NCI-H2171 (cell line): Measurements from ENCODE around the gene GATAD2A.
"Not testable (repeated sequence)": the region's sequence is repeated elsewhere in the genome, so short reads cannot be mapped to it uniquely, and the experiment has no call there.

Source experiments
- DNase-seq: peaks from one replicate; lab custom pipeline; 2025; lab: John Stamatoyannopoulos, UW

GATAD2A gene

DNA sequence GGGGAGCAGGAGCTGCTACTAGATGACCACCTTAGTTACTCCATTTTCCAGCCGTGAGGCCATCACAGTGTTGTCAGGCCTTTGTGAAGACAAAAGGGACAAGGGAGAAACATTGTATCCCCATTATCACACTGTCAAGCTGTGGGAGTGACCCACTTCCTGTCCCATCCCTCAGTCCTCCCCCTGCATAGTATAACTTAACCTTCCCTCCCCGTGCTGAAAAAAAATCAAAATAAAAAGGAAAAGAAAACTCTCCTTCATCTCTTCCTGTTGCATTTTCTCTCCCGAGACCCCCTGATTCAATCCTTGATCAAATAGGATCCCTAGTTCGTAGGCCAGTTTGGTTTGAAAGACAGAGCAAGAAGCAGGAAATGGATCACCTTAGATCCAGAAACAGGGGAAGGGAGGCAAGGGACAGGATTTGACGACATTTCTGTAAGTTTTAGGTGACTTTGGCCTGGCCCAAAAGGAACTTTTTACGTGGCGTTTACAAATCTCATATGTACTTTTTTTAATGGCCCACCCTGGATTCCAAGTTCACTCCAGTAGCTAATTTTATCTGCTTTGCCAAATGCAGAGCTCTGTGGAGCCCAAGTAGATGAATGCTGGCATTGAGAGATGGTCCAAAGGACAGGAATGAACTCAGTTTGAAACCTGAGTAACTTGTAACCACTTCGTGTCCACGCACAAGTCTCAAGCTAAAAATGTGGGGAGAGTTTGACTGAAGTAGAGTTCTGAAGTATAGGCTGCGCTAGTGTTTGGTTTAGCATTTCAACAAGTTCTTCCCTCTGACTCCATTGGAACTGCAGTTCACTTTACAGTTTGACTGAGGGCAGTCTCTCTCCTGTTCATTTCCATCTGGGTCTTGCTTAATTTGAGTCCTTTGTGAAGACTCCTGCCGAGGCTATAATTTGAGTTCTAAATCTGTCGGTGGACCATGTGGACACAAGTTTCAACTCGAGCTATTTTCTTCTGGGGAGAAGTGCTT, 16.6 kb upstream of the GATAD2A start:
- DNase-seq, result no peak

DNA sequence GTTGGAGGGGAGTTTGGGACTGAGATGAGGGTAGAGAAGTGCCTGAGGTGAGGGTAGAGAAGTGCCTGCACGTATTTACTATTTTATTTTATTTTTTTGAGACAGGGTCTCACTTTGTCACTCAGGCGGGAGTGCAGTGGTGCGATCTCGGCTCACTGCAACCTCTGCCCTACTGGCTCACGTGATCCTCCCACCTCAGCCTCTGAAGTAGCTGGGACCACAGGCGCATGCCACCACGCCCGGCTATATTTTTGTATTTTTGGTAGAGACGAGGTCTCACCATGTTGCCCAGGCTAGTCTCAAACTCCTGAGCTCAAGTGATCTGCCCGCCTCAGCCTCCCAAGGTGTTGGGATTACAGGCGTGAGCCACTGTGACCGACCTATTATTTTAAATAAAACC, 15.8 kb upstream of the GATAD2A start:
- DNase-seq, result not testable (repeated sequence)

DNA sequence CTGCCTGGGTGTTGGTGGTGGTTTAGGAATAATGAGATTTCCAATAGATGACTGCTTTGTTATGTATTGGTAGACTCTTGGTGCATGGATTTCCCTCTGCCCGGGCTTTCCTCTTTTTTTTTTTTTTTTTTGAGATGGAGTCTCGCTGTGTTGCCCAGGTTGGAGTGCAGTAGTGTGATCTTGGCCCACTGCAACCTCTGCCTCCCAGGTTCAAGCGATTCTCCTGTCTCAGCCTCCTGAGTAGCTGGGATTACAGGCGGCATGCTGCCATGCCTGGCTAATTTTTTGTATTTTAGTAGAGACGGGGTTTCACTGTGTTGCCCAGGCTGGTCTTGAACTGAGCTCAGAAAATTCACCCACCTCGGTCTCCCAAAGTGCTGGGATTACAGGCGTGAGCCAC, 11.1 kb upstream of the GATAD2A start:
- not testable (repeated sequence) for DNase-seq

DNA sequence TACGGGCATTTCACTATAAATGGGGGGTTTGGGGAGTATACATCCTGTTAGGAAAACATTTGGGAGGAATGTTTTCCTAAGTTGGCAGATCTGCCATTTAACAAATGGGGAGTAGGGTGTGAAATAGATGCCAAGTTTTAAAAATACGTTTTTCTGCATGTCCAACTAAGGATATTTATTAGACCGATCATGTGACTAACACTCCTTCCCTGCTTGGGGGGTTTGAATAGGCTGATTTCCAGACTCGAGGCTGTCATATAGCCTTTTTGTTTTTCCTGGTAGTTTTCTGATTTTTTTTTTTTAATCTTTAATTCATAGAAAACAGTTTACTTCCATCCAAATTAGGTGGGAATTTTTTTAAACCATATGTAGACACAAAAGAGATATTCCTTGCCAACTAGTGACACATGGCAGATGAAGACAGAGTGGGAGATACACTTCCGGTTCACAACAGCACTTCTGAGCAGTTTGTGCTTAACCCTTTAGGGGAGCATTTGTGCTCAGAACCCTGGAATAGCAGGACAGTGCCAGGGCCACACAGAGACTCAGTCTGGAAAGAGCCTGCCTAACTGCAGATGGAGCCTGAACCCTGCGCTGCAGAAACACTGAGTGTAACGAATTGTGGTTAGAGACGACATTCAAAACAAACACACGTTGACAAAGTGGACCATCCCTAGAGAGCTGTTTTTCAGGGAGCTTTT, 5.6 kb upstream of the GATAD2A start:
- peak; percentile 6 for DNase-seq

DNA sequence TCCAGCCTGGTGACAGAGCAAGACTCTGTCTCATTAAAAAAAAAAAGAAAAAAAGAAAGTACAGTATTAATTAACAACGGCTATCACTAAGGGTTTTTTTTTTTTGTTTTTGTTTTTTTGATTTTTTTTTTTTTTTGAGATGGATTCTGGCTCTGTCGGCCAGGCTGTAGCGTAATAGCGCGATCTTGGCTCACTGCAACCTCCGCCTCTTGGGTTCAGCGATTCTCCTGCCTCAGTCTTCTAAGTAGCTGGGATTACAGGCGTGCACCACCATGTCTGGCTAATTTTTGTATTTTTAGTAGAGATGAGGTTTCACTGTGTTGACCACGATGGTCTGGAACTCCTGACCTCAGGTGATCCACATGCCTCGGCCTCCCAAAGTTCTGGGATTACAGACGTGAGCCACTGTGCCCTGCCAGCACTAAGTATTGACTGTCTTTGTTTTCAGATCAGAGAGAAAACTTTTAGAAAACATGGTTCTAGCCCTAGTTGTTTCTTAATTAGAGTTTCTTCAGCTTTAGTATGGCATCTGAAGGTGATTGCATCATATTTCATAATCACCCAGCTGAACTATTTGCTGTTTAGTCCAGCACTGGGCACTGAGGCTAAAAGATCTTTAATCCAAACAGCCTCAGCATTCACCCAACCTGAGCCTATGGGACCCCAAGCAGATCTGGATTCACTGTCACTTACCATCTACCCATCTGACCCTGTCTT, 2.7 kb upstream of the GATAD2A start:
- DNase-seq, result no peak

DNA sequence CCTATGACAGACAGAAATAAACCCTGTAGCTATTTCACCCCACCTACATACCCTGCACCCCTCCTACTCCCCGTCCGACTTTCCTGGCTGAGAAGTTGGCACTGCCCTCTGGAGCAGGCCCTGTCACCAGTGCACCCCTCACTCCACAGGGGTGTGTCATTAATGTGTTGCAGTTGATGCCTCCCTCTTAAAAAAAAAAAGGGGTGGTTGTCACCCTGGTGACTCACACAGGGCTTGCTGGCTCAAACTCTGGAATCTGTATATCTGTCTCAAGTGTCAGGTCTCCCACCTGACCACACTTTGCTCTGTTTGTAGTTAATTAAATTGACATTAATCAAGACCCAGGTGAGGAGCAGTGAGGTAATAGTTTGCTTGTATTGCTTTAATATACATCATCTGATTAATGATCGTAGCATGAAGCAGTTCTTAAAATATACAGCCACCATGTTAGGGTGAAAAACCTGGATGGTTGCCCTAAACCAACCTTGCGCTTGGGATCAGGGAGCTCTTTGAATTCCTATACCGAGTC, 2.0 kb upstream of the GATAD2A start:
- DNase-seq, result no peak

DNA sequence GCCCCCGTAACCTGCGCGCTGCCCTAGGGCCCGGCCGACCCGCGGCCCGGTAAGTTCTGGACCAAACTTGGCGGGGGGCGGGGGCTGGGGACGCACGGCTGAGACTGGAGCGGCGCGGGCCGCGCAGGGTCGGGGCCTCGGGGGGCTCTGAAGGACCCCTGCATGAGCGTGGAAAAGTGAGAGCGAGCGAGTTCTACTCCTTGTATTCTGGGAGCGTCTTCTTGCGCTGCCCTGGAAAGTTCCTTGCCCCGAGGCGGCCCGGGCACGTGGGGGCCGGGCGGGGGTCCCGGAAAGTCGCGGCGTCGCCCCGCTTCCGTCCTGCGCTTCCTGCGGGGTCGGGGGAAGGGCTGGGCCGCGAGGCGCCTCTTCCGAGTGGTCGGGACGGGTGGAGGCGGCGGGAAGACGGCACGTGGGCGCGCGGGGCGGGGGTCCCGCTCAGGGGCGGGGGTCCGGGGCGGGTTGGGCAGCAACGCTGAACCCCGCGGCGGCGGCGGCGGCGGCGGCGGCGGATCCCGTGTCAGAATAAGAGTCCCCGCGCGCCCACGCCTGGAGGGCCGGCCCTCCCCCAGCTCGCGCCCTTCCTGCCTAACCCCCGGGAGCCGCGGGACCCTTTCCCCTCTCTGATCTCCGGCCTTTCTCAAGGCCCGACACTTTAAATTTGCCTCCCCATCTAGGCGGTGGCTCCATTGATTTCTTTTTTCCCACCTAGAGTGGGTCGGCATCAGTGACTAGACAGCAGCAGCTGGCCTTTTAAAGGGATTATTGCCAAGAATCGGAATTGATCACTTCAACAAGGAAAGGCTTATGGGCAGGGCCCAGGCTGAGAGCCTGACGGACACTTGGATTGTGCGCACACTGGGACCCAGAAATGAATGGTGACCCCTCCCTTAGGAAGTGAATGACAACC, 749 bp downstream of the GATAD2A start:
- peak; percentile 37 for DNase-seq

DNA sequence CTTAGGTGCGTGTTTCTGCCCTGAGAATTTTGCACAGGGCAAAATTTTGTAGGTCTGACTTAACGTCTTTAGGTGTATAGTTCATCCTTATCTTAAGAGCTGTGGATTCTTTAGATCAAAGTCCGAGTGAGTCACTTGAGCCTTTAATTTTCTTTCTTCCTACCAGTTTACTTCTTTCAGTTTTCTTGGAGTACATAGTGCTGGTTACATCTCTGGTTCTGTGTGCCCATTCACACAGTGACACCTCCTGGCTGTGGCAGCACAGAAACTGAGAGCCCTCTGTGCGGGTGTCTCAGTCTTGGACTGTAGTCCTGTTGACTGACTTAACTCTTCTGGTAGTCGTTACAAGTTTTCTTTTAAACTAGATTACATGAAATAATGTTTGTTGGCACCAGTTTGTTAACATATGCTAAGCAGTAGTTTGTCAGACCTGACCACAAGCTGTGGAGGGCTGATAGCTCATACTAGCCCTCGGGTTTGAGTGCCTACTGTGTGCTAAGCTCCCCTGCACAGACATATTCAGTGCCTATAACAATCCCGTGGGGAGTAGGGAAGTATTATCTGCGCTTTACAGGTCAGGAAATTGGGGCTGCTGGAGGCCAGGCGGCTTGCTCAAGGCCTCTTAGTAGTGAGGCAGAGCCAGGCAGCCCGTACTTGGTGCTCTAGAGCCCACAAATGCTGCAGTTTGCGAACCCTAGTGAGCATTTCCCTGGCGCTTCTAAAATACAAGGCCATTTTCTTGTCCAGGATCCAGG, 1.6 kb downstream of the GATAD2A start:
- no peak for DNase-seq

DNA sequence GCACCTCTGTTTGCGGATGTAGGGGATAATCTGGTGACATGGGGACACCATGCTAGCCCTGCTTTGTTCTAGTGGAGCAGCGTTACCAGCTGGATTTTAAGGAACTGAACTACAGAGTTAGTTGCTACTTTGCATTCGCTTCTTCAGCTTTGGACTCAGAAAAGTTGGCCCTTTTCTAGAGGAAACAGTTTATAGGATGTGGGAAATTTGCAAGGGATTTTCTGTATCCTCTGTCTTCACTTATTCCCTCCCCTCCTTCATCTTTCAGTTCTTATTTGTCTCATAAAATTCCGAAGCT, 2.1 kb downstream of the GATAD2A start:
- DNase-seq, result no peak

DNA sequence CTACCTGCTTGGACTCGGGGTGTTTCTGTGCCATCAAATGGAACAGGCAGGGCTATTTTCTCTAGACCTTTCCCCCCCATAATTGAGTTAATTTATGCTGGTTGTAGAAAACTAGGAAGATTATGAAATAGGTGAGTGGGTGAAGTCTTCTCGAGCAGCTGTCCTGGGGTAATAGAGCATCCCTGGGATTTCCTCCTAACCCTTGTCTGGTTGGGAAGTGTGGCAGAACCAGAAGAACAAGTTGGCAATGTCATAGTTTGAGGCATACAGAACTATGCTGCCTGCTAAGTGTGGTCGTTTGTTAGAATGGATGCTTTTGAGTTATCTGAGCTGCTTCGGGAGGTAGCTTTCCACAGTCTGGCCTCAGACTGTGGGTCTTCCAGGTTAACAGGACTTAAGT, 3.7 kb downstream of the GATAD2A start:
- DNase-seq, result no peak

DNA sequence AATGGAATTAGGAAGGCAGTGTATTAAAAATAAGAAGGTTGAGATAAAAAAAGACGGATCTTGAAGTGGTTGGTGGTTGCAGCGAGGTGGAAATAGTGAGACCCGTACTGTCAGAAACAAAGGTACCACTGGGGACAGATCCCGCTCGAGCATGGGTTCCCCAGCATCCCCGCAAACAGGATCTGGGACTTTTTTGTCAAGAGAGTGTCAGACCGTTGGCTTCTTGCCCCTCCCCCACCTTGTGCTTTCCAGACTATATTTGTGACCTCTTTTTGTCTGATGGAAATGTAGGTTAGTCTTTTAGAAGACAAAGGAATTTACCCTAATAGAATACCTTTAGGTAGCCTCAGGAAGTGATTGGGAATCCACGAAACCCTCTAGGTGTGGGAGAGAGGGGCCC, 4.2 kb downstream of the GATAD2A start:
- DNase-seq, result no peak

DNA sequence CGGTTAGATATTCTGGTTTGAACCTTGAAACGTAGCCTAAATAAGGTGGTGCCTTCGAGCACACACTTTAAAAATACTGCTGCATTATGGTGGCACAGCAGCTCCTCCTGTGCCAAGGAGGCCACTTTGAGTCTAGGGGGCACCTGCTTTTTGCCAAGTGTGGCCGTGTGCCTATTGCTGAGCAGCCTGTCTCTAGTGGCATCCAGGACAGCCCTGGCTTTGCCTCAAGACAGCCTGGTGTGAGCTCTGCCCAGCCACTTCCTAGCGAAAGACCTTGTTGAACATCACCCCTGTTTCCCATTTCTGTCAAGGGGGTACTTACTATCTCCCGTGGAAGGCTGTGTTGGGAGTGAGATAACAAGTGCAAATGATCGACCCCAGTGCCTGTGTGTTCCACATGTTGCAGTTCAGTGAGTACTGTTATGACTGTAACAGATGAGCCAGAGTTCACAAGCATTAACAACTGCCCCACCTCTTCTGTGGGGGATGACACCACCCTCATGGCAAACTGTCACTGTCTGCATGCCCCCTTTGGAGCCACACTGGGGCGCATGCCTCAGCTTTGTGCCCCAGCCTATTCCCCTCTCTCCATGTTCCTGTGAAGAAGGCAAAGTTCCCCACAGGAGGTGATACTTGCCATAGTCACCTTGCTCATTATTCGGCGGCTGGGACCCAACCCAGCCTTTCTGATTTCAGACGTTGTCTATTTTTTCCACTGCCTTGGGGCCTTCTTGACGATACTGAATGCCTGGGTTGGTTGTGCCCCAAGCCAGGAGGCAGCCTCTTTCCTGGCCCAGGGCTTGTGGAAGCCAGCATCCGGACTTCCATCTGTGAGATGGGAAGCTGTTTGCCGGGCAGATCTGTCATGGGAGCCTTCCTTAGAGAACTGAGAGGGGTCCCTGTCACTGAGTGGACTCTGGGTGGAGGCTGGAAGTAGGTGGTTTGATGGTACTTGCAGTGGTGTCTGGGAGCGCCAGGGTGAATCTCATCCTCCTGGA, 5.4 kb downstream of the GATAD2A start:
- no peak for DNase-seq

DNA sequence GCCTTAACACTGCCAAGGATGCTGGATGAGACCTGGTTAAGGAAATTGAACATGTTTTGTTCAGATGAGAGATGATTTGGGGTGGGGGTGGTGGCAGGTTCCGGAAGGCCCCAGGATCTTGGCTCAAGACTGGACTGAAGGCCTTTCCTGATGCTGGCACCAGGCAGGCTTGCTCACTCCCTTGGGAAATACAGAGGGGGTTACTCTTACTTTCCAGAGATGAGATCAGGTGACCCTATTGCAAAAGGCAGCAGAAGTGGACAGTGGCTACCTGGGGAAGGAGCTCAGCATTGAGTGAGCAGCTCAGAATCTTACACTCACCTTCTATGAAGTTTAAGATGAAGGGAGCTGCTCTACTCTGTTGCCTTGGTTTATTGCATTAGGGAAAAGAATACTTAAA, 10.8 kb downstream of the GATAD2A start:
- no peak for DNase-seq

DNA sequence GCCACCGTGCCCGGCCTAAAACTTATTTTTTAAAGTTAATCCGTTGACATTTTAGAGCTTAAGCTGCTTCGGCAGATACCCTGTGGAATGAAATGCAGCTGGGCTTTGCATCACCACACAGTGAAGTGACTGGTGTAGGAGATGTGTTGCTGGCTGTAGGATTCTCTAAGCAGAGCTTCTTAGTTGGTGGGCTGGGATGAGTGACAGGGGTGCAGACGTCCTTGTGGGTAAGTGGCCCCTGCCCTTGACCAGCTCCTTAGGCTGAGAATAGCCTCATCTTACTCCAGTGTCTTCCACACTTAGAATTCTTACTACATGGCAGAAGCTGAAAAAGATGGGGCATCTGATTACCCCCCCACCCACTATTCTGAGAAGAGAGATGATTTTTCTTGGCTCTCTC, 11.6 kb downstream of the GATAD2A start:
- no peak for DNase-seq

DNA sequence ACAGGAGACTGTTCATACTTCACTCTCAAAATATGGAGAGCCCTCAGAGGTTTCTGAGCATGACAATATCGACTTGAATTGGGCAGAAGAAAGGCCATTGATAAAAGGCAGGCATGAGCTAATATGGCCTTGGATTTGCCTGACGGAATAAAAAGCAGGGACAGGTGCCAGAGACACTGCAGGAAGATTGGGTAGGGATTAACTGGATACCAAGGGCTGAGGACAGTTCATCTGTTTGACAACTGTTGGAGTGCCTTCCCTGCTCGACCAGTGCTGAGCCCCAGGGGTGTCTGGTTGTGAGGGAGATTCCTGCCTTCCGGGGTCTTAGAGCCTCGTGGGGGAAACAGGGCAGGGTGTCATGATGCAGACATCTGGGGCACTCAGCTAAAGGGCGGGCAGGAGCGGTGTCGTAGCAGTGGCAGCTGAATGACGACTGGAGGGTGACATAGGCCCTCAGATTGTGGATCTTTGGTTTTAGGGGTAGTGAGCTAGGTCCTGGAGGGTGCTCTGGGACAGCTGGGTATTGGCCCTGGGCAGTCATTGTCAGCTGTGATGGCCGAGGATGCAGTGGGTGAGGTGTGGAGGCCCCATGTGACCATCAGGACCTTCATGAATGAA, 12.3 kb downstream of the GATAD2A start:
- no peak for DNase-seq

DNA sequence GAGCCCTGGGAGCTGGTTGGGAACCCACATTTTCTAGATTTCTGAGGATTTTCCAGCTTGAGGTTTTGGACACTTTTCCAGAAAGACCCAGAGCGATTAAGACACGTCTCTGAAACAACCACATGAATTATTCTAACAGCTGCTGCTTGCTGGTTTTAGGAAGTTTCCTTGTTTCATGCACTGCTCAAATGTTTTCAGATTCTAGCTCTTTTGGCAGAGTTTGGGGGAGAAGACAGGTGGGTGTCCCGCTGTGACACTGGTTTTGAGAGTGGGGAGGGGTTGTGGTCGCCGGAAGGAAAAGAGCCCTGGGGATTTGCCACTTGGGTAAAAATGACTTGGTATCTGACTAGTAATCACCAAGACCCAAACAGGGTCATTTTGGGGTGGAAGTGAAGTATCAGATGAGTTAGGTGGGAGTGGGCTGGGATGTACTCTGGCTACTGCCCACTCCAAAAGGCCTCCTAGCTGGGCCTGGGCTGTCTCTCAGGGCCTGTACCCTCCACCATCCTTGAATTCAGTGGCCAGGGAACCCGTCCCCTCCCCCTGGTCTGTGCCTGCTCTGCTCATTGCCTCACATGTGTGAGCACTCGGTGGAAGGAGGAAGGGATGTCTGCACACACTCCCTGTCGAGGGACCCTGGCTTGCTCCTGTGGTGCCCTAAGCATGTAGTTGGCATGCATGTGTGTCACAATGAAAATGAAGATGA, 13.2 kb downstream of the GATAD2A start:
- no peak for DNase-seq

DNA sequence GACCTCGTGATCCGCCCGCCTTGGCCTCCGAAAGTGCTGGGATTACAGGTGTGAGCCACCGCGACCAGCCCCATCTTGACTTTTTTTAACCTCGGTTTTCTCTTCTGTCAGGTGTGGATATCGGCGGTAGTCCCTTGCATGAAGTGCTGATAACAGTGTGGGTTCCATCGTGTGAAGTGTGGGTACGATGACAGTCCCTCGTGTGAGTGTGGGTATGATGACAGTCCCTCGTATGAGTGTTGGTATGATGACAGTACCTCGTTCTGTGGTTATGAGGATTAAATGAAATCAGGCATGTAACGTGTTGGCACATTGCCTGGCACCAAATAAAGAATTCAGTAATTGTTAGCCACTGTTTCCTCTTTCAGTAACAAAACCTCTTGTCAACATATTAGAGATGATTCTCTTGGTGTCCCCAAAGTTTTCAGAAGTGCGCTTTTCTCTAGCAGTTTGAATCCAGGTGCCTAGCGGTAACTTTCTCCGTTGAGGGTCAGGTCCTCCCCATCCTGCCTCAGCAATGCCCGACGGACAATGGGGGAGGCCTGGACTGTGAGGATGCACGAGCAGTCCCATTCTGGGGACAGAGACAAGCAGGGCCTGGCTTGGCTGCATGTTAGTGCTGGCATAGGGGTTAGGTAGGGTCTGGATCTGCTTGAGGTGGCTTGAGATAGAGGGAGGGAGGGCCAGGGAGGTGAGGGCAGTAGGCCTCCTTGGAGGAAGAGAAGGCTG, 15.3 kb downstream of the GATAD2A start:
- no peak for DNase-seq

DNA sequence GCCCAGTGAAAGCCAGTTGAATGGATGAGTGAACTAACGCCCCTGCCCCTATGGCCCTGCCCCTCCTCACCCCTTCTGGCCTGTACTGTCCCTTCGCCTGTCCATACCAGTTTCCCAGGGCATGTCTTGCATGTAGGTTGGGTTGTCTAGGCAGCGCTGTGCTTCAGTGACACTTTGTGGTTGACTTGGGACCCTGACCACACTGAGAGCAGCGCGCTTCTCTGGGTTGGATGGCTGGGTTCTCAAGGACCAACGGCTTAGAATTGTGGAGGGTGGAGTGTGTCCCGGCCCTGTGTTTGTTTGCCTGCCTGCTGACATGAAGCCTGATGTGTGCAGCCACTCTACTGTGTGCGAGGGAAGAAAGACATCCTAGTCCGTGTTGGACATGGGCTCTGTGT, 15.8 kb downstream of the GATAD2A start:
- DNase-seq, result no peak
